K562 (cell line): ENCODE results near the gene DENND10. TPM values are rescaled to one million over a fixed set of nuclear protein-coding genes. Genes with fewer than 3 reads are reported as not detected.
A peak's percentile ranks its signal among the peaks of the same experiment; 100 is the strongest.

Experiments used
- ETV1 ChIP-seq: fragments of 450-650 bp; conservative IDR thresholded peaks from 2 replicates; pipeline ENCODE4 v1.6.1; 2016; ENCODE audit warnings: missing genetic modification characterization, control low read depth, low read depth, missing compliant biosample characterization
- HDAC3 ChIP-seq: fragments of 450-650 bp; IDR thresholded peaks from 2 replicates; pipeline ENCODE4 v1.6.1; 2018; ENCODE audit warnings: borderline replicate concordance, mild to moderate bottlenecking, moderate library complexity; ENCODE audit not compliant: partially characterized antibody
- HNRNPL ChIP-seq: fragments of 200-400 bp; formaldehyde crosslinking; IDR thresholded peaks from 2 replicates; pipeline ENCODE4 v1.6.1; 2017; ENCODE audit warnings: low read depth, mild to moderate bottlenecking, low read length
- NBN ChIP-seq: fragments of 450-650 bp; IDR thresholded peaks from 2 replicates; pipeline ENCODE4 v1.6.1; 2016; ENCODE audit warnings: low read depth, mild to moderate bottlenecking
- TCF3 ChIP-seq: sonication (generic); formaldehyde crosslinking; IDR thresholded peaks from 2 replicates; pipeline ENCODE4 v1.4.0; 2020; ENCODE audit warnings: mild to moderate bottlenecking, missing genetic modification reagents
- ZC3H8 ChIP-seq: fragments of 450-650 bp; IDR thresholded peaks from 2 replicates; pipeline ENCODE4 v1.6.1; 2017
- ZNF551 ChIP-seq: fragments of 250-450 bp; sonication (Bioruptor Pico); IDR thresholded peaks from 2 replicates; pipeline ENCODE4 v1.5.0; 2021; ENCODE audit warnings: mild to moderate bottlenecking, moderate library complexity
- polyA plus RNA-seq, 8 experiments: library from polyadenylated mRNA; depleted of rRNA in 4 of 8; stranded (reverse) in 5 of 8; unstranded in 3 of 8; fragments of >200 nt; fragmentation: Nextera tagmentation in 2 of 8; fragmentation: Illumina TruSeq in 1 of 8; extraction: Ambion mirVana in 2 of 8; extraction: Trizol in 1 of 8; gene quantifications; 2 replicates each; pipeline versions ENCODE4 v1.2.1 to v1.2.3, GENCODE V29; 2011 to 2014; ENCODE audit warnings: inconsistent platforms in 1 of 8, missing spikeins in 1 of 8
- total RNA-seq, 7 experiments: library from RNA; depleted of rRNA in 6 of 7; stranded (reverse); fragments of >200 nt in 6 of 7; fragmentation: Illumina TruSeq in 2 of 7; extraction: Trizol in 2 of 7; gene quantifications; 2 replicates each; pipeline versions ENCODE4 v1.2.1 to v1.2.3, GENCODE V29; 2011 to 2021; ENCODE audit warnings: low replicate concordance in 1 of 7
- TF ChIP-seq, protein P1 (sequence below): fragments of 250-450 bp; sonication (Bioruptor Pico); IDR thresholded peaks from 2 replicates; pipeline ENCODE4 v1.9.0; 2021; ENCODE audit warnings: mild to moderate bottlenecking, inconsistent platforms
- TF ChIP-seq, protein P2 (sequence below): sonication (generic); formaldehyde crosslinking; IDR thresholded peaks from 2 replicates; pipeline ENCODE4 v1.8.1; 2023; ENCODE audit warnings: mild to moderate bottlenecking, missing genetic modification reagents
- TF ChIP-seq, protein P3 (sequence below): sonication (generic); formaldehyde crosslinking; IDR thresholded peaks from 2 replicates; pipeline ENCODE4 v1.8.0; 2022; ENCODE audit warnings: missing genetic modification reagents, mild to moderate bottlenecking, moderate library complexity, borderline replicate concordance
- TF ChIP-seq, protein P4 (sequence below), 2 experiments: fragments of 150-350 bp in 1 of 2; IDR thresholded peaks; 2 replicates each; pipeline ENCODE4 v1.6.1; 2012 to 2016; ENCODE audit warnings: low read depth in 2 of 2, low read length in 2 of 2, mild to moderate bottlenecking in 1 of 2, moderate library complexity in 1 of 2
- TF ChIP-seq, protein P5 (sequence below): IDR thresholded peaks from 2 replicates; pipeline ENCODE4 v1.6.1; 2014; ENCODE audit warnings: antibody characterized with exemption
- TF ChIP-seq, protein P6 (sequence below): fragments of 250-450 bp; sonication (Bioruptor Pico); IDR thresholded peaks from 2 replicates; pipeline ENCODE4 v1.4.0; 2020

Gene DENND10
- total and polyA plus RNA-seq, 9 of the 15 experiments (the other 6 are each of a cell fraction or from before 2014, with no cell fraction given): 9.4 to 20.0 (median 12.5) TPM

DNA sequence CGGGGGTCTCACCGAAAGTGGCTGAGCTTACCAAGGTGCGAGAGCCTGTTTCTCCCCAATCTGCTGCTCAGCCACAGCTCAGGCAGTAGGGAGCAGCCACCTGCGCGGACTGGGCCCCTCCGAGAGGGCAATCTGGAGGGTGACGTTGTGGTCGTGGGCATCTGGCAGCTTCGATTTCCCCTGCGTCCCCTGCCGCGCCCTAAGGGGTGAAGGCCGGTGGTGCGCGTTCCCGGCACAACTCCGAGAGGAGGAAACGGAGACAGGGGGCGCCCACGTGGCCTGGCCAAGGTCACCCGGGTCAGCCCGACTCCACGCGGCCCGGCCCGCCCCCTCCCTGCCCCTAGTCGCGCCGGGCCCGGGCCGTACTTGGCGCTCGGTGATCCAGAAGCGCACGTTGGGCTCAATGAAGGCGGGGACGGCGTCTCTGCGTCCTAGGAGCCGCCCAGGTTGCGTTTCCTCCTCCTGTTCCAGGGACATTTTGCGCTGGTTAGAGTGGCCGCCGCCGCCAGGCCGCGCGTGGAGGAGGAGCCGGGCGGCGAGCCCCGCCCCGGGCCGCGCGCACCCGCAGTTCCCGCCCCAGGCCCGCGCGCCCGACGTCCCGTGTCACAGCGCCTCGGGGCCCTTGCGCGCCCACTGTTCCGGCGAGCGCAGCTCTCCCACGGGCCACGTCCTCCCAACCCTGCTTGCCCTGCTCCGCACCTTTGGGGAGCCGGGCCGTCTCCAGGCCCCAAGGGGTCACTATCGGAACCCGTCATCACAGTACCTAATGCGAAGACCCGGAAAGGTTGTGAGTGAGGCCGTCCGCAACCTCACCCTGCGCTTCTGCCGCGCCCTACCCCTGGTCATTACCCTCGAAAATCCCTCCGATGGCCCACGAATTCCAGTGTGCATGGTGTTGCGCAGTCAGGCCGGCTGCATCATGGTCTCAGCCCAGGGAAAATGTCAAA, 61.5 kb downstream of the DENND10 start, which contains the start of gene SFXN4 (continued):
- TF ChIP-seq, protein P1, sequence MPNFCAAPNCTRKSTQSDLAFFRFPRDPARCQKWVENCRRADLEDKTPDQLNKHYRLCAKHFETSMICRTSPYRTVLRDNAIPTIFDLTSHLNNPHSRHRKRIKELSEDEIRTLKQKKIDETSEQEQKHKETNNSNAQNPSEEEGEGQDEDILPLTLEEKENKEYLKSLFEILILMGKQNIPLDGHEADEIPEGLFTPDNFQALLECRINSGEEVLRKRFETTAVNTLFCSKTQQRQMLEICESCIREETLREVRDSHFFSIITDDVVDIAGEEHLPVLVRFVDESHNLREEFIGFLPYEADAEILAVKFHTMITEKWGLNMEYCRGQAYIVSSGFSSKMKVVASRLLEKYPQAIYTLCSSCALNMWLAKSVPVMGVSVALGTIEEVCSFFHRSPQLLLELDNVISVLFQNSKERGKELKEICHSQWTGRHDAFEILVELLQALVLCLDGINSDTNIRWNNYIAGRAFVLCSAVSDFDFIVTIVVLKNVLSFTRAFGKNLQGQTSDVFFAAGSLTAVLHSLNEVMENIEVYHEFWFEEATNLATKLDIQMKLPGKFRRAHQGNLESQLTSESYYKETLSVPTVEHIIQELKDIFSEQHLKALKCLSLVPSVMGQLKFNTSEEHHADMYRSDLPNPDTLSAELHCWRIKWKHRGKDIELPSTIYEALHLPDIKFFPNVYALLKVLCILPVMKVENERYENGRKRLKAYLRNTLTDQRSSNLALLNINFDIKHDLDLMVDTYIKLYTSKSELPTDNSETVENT: 0 out of 2 replicates have a peak, but pooled peaks have one; percentile 1
- TF ChIP-seq ZNF551 (CRISPR knock-in tag): no peak
- TF ChIP-seq, protein P2, sequence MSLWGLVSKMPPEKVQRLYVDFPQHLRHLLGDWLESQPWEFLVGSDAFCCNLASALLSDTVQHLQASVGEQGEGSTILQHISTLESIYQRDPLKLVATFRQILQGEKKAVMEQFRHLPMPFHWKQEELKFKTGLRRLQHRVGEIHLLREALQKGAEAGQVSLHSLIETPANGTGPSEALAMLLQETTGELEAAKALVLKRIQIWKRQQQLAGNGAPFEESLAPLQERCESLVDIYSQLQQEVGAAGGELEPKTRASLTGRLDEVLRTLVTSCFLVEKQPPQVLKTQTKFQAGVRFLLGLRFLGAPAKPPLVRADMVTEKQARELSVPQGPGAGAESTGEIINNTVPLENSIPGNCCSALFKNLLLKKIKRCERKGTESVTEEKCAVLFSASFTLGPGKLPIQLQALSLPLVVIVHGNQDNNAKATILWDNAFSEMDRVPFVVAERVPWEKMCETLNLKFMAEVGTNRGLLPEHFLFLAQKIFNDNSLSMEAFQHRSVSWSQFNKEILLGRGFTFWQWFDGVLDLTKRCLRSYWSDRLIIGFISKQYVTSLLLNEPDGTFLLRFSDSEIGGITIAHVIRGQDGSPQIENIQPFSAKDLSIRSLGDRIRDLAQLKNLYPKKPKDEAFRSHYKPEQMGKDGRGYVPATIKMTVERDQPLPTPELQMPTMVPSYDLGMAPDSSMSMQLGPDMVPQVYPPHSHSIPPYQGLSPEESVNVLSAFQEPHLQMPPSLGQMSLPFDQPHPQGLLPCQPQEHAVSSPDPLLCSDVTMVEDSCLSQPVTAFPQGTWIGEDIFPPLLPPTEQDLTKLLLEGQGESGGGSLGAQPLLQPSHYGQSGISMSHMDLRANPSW: peak; percentile 54; the same call in 1 of the 2 replicates
- TF ChIP-seq, protein P3, sequence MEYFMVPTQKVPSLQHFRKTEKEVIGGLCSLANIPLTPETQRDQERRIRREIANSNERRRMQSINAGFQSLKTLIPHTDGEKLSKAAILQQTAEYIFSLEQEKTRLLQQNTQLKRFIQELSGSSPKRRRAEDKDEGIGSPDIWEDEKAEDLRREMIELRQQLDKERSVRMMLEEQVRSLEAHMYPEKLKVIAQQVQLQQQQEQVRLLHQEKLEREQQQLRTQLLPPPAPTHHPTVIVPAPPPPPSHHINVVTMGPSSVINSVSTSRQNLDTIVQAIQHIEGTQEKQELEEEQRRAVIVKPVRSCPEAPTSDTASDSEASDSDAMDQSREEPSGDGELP: 0 out of 2 replicates have a peak, but pooled peaks have one; percentile 56
- TF ChIP-seq ETV1 (tag): no peak; the same call in 1 of the 2 replicates
- no peak for TF ChIP-seq HDAC3
- TF ChIP-seq, protein P4, sequence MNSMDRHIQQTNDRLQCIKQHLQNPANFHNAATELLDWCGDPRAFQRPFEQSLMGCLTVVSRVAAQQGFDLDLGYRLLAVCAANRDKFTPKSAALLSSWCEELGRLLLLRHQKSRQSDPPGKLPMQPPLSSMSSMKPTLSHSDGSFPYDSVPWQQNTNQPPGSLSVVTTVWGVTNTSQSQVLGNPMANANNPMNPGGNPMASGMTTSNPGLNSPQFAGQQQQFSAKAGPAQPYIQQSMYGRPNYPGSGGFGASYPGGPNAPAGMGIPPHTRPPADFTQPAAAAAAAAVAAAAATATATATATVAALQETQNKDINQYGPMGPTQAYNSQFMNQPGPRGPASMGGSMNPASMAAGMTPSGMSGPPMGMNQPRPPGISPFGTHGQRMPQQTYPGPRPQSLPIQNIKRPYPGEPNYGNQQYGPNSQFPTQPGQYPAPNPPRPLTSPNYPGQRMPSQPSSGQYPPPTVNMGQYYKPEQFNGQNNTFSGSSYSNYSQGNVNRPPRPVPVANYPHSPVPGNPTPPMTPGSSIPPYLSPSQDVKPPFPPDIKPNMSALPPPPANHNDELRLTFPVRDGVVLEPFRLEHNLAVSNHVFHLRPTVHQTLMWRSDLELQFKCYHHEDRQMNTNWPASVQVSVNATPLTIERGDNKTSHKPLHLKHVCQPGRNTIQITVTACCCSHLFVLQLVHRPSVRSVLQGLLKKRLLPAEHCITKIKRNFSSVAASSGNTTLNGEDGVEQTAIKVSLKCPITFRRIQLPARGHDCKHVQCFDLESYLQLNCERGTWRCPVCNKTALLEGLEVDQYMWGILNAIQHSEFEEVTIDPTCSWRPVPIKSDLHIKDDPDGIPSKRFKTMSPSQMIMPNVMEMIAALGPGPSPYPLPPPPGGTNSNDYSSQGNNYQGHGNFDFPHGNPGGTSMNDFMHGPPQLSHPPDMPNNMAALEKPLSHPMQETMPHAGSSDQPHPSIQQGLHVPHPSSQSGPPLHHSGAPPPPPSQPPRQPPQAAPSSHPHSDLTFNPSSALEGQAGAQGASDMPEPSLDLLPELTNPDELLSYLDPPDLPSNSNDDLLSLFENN (IDR thresholded peaks at IDR 0.05; ENCODE audit: low read depth in 2 of 2, low read length in 2 of 2): no peak
- TF ChIP-seq, protein P5, sequence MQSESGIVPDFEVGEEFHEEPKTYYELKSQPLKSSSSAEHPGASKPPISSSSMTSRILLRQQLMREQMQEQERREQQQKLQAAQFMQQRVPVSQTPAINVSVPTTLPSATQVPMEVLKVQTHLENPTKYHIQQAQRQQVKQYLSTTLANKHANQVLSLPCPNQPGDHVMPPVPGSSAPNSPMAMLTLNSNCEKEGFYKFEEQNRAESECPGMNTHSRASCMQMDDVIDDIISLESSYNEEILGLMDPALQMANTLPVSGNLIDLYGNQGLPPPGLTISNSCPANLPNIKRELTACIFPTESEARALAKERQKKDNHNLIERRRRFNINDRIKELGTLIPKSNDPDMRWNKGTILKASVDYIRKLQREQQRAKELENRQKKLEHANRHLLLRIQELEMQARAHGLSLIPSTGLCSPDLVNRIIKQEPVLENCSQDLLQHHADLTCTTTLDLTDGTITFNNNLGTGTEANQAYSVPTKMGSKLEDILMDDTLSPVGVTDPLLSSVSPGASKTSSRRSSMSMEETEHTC: 0 out of 2 replicates have a peak, but pooled peaks have one; percentile 45
- no peak; the same call in 1 of the 2 replicates for TF ChIP-seq TCF3
- no peak for TF ChIP-seq NBN
- no peak for TF ChIP-seq ZC3H8
- no peak for TF ChIP-seq HNRNPL
- TF ChIP-seq, protein P6, sequence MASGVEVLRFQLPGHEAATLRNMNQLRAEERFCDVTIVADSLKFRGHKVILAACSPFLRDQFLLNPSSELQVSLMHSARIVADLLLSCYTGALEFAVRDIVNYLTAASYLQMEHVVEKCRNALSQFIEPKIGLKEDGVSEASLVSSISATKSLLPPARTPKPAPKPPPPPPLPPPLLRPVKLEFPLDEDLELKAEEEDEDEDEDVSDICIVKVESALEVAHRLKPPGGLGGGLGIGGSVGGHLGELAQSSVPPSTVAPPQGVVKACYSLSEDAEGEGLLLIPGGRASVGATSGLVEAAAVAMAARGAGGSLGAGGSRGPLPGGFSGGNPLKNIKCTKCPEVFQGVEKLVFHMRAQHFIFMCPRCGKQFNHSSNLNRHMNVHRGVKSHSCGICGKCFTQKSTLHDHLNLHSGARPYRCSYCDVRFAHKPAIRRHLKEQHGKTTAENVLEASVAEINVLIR (CRISPR knock-in tag): no peak
